GM04503 (cell line): Measurements from ENCODE around the gene LMO7.

Experiments
- DNase-seq: peaks from one replicate; pipeline ENCODE4 v3.0.0-alpha.2; 2012; ENCODE audit warnings: low read depth

Gene LMO7

GRCh38 chr13:75801388-75801945, 165.3 kb downstream of the LMO7 start:
- no peak for DNase-seq

GRCh38 chr13:75802161-75802560, 166.0 kb downstream of the LMO7 start:
- no peak for DNase-seq

DNA sequence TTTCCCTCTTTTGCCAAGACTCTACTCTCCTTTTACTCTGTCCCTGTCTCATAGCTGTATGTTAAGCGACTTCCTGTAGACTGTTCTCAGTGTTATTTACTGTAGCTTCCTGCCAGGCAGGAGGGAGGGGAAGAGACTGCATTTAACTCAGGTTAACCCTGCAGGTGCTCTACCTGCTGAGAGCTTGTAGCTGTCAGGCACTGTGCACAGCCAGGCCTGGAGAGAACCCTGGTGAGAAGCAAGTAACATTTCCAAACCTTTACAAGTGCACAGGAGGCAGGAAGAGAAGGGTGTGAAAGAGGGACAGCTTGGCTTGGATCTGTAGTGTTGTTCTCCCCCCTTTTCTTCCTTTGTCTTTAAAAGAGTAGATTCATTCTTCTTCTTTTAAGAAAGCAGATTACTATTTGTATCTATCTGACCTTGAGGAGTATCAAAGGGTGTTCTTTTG, 167.1 kb downstream of the LMO7 start:
- no peak for DNase-seq

DNA sequence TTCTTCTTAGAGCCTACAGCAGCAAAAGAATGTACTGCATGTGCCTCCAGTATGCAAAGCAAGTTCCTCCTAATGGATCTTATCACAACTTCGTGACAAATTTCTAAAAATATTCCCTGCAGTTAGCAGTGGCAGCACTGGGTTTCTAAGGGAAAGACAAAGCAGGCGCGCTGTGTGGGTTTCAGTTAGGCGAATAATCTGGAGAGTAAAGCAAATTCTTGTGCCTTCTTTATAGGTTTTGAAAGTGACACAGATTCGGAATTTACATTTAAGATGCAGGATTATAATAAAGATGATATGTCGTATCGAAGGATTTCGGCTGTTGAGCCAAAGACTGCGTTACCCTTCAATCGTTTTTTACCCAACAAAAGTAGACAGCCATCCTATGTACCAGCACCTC, 167.9 kb downstream of the LMO7 start:
- no peak for DNase-seq

- DNase-seq: no peak
Observed at GRCh38 chr13:75804605-75805004, 168.5 kb downstream of the LMO7 start.

DNA sequence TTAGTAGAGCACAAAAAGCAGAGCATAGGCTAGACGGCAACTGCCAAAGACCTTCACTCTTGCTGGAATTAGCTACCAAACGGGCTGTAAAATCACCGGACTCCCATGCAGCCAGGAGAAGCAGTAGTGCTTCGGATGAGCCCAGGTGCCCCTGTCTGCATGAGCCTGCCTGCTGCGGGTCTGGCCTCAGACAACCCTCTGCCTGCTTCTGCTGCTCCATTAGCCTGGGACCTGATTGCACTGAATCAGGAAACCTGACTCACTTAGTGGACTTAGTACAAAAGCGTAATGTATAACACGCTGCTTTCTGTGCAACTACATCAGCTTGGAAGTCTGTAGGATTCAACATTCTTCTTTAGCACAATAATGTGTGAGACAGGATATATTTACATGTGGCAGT, 170.0 kb downstream of the LMO7 start:
- DNase-seq: no peak

- no peak for DNase-seq
Observed at GRCh38 chr13:75811361-75811760, 175.2 kb downstream of the LMO7 start.

- no peak for DNase-seq
Observed at GRCh38 chr13:75811841-75812240, 175.7 kb downstream of the LMO7 start.

GRCh38 chr13:75812751-75813181, 176.6 kb downstream of the LMO7 start:
- DNase-seq: no peak

GRCh38 chr13:75813323-75813722, 177.2 kb downstream of the LMO7 start:
- no peak for DNase-seq

DNA sequence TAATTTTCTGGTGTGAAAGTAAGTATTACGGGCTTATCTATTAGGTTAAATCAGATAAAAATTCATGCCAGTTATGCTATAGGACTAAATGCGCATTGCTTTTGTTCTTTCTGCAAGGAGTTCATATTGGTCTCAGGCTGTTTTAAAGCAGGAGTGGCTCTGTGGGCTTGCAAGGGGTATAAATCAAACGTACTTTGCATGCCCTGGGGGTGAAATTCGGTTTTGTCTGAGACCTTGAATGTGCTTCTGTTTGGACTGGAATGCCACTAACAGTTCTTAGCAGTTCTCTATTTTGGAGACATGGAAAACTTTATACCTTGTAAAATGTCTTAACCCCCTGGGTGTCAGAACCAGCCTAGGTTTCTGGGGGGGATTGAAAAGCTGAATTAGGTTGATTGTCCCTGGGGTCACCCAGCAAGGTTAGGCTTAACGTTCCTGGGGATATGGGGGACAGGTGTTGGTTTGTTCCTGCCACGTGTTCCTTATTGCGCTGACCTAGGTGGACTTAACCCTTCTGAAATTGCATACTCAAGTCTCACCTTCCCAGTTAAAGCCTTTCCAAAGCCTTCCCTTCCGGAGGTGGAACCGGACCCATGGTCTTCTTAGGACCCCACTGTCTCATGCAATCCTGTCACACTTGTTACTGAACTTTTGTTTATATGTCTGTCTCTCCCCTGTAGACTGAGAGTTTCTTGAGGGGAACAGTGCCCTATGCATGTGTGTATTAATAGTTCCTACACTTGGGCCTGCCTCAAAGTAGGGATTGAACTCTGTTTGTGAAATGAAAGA, 182.2 kb downstream of the LMO7 start:
- DNase-seq: no peak

DNA sequence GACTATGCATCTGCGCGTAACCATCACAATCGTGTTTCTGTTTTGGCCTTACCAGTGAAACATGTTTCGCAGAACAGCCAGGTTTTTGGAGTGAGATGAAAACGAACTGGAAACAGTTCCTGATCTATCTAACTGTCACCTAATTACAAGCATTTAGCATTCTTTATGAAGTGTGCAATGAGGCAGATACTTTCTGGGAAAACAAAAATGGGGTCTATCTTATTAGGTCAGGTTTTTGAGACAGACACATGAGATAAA, 182.8 kb downstream of the LMO7 start:
- no peak for DNase-seq

DNA sequence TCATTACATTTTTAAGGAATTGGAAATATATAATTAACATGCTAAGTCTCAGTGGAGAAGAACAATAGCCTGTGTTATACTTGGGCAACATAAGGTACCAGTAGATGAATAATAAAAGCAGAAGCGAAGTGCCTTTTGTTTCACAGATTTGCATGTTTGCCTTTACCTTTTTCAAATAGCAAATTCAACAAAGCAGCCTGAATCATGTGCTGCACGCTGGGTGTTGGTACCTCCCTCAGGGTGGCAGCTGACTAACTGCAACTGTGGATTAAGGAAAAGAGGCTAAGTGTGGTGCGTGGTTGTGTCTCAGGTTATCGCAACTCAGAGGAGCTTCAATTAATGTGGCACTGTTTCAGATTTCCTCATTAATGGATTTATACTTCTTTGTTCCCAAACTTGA, 189.0 kb downstream of the LMO7 start:
- DNase-seq: no peak

DNA sequence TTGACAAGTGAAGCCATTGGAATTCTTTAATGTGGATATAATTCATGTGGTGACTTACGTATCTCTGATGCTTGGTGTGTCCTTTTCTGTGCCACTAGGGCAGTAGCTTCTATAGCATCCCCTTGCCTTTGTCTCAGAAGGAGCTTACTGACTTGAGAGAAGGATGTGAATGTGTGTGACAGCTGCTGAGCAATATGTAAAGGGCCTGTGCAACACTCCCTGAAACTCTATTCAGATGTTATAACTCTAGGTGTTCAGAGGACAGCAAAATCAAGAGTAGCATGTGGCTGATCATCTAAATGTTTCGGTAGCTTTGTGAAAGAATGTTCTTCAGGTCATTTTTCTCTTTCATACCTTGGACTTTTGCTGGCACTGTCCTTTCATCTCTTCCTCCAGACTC, 189.5 kb downstream of the LMO7 start:
- DNase-seq: no peak

DNA sequence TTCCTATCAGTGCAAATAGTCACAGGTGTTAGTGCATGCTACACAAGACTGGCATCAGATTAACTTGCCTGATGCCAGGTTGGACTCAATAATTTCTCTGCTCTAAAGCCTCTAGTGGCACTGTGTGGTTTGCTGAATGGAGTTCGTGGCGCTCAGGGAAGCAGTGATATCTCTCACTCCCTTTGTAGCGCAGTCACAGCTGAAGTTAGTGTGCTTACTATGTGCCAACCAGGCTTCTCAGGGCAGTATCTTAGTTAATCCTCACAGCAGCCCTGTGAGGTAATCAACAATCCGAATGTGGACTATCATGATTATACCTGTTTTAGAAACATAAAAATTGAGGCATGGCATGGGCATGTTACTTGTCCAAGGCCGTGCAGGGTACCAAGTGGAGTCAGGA, 190.3 kb downstream of the LMO7 start:
- DNase-seq: no peak

GRCh38 chr13:75829830-75830229, 193.7 kb downstream of the LMO7 start:
- DNase-seq: no peak

GRCh38 chr13:75830842-75831241, 194.7 kb downstream of the LMO7 start:
- DNase-seq: peak; percentile 34

DNA sequence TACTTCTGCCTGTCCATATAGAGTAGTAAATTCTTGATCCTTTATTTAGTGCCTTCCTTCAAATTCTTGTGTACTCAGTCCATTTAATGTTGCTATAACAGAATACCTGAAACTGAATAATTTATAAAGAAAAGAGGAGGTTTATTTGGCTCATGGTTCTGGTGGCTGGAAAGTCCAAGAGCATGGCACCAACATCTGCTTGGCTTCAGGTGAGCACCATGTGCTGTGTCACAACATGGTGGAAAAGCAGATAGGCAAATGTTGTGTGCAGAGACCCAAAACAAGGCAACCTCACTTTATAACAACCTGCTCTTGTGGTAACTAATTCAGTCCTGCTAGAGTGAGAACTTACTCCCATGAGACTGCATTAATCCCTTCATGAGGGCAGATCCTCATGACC, 195.3 kb downstream of the LMO7 start:
- DNase-seq: no peak

GRCh38 chr13:75832812-75833211, 196.7 kb downstream of the LMO7 start:
- no peak for DNase-seq

GRCh38 chr13:75836441-75836840, 200.3 kb downstream of the LMO7 start:
- DNase-seq: no peak

GRCh38 chr13:75838366-75839005, 202.4 kb downstream of the LMO7 start:
- DNase-seq: no peak

DNA sequence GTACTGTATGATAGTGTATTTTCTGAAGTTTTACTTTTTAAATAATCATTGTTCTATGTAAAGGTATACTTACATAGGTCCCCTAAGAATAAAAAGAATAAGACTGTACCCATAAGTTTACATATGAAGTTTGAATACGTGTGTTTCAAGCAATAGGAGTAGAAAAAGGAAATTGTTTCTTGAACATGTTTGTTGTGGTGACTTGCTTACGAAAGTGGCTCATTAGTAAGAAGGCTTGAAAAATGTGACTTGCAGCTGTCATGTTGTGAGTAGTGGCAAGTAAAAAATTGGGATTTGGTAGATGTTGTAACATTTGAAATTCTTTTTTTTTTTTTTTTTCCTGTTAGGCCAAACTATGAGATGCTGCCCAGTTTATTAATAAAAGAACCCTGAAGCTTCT, 203.3 kb downstream of the LMO7 start:
- no peak for DNase-seq

DNA sequence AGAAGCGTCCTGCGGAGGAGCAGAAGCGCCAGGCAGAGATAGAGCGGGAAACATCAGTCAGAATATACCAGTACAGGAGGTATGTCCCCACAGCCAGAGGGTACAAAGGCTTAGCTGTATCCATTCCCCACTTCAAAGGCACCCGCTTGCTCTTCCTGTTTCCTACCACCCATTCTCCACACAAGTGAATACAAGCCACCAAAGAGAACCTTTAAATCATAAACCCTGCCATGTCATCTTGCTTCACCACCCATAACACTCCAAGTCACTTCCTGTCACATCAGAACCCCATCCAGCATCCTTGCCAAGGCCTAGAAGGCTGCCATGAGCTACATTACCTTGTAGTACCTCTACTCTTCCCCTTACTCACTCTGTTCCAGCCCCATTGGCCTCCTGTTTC, 205.8 kb downstream of the LMO7 start:
- DNase-seq: no peak

DNA sequence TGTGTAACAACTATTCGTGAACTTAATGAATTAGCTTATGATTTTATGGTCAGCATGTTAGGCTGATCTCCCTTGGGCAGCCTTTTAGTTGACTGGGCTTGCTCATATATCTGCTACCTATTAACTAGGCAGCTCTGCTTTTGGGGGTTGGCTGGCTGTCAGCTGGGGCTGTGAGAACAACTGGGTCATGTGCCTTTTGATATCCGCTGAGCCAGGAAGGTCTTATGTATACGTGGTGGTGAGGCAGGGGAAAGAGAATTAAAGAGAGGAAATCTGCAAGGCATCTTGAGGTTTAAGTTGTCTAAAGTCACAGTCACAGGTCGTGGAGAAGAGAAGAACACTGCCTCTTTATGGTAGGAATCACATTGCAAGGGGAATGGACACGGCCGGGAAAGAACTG, 206.9 kb downstream of the LMO7 start:
- no peak for DNase-seq
